HG02588 (cell line): ENCODE results near the gene PRXL2B.
"Not testable (repeated sequence)": the region's sequence is repeated elsewhere in the genome, so short reads cannot be mapped to it uniquely, and the experiment has no call there.

Source experiments
- ATAC-seq: cut with Tn5 transposase; IDR thresholded peaks from one replicate; pipeline ENCODE4 v1.9.1; 2021; ENCODE audit warnings: mild to moderate bottlenecking, moderate library complexity; ENCODE audit not compliant: unreplicated experiment

PRXL2B gene

DNA sequence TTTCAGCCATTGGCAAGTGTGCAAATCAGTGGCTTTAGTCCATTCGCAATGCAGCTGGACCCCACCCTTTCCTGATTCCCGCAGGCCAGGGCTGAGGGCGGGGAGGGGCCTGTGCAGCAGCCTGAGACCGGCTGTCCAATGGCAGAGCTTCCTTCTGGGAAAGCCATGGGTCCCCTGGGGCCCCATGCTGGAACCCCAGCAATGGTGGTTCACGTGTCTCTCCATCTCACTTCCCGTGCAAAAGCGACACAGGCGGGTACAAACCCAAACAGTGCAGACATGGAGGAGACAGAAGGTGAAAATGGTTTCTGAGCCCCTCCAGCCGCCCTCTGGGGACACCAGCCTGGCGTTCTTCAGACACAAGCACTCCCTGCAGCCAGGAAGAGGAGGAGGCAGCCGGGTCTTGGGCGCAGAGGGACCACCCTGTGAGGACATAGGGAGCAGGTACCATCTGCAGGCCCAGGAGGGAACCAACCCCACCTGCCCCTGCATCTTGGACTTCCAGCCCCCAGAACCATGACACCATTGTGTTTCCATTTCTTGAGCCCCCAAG is 36.2 kb upstream of the PRXL2B start:
- ATAC-seq: not testable (repeated sequence)

DNA sequence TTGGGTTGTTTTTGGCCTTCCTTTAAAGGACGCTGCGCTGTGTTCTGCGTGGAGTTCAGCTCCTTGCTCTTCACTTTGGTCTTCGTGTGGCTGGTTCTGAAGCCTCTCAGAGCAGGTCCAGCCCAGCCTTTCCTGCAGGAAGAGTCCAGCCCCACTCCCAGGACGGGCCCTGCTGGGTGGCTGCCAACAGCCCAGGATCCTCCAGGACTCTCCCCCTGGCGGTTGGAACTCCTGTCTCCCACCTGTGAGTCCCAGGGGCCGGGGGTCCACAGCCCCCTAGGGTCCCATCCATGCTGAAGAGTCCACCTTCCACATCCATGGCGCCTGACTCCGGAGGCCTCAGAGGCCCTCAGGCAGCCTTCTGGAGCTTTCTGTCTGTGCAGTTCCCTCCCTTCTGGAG is 35.0 kb upstream of the PRXL2B start:
- ATAC-seq: not testable (repeated sequence)

DNA sequence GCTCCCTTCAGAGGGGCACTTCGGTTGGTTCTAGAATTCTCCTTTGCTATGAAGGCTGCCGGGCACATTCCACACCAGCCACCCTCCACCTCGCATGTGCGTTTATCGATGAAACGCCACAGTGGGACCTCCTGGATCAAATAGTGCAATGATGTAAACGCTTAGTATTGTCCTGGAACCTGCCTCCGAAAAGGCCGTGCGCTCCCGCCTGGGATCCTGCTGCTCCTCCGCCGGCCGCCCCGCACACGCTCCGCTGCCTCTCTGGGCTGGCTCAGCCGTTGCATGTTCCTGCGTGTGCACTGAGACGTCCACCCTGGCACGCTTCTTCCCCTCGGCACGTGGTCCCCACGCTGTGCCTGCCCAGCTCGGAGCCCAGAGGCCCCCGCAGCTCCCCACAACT is 34.4 kb upstream of the PRXL2B start:
- no peak for ATAC-seq

DNA sequence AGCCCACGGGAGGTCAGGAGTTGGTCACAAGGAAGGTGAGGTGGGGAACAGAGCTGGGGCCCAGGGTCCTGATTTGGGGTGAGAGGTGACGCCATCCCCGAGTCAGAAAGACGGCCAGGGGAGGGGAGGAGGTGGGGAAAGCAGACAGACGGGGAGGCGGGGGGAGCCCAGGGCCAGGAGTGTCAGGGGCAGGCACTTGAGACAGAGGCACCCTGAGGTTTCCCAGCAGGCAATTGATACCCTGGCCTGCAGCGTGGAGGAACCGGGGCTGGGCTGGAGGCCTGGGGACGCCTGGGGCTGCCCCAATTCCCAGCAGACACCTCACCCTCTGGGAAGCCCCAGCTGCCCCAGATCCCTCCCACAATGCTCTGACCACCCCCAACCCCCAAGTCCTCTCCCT is 33.5 kb upstream of the PRXL2B start:
- ATAC-seq: not testable (repeated sequence)

DNA sequence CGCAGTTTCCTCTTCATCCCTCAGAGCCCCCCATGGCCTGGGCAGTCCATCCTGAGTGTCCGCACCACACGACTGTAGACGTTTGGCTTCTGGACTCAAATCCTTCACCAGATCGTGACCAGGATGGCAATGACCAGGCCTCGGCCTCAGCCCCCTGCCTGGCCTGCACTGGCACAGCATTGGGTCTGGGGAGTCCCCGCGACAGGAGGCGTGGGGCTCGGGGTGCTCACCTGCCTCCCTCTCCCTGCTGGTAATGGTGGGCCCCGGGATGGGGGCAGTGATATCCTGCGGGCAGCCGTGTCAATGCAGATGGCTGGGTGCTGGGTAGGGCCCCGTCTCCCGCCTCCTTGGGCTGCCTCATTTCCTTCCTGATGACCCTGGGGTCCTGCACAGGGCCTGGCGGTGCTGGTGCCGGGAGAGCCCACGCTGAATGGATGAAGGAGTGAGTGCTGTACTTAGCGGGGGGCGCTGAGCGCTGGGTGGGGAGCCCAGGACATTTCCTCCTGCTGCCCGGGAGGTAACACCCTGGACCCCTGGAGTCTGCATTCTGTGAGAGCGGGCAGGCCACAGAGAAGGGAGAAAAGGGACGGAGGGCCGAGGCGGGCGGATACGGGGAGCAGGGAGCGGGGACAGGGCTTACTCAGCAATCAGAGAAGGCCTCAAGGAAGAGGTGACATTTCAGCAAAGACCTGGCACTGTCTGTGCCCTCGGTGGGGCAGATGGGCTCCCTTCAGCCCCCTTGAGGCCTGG is 32.5 kb upstream of the PRXL2B start:
- ATAC-seq: no peak

DNA sequence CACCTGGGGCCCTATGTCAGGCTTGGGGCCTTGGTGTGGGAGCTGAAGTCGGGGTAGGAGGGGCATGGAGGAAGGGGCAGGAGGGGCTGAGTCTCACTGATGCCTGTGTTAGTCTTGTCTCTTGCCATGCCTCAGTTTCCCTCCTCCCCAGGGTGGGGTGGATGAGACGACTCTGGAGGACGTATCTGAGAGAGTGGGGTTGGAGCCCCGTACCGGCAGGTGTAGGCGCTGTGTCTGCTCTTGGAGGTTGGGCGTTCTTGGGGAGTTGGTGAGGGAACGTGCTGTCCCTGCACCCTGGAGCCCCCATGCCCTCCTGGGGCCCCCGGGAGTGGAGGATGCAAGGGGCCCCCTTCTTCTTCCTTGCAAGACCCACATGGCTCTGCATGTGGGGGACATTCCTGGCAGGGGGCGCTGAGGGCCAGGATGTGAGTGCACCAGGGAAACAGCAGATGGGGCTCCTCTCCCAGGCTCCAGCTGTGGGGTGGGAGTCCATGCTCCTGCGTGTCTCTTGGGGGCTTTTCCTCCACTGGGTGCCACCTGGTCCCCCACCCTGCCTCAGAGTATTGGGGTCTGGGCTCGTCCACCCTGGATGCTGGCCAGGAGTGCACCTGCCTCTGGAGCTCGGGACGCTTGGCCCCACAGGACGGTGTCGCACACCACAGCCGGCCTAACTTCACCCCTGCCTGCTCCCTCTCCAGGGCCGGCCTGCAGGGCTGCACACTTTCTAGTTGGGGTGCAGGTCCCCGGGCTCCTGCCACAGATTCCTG is 31.8 kb upstream of the PRXL2B start:
- no peak for ATAC-seq

DNA sequence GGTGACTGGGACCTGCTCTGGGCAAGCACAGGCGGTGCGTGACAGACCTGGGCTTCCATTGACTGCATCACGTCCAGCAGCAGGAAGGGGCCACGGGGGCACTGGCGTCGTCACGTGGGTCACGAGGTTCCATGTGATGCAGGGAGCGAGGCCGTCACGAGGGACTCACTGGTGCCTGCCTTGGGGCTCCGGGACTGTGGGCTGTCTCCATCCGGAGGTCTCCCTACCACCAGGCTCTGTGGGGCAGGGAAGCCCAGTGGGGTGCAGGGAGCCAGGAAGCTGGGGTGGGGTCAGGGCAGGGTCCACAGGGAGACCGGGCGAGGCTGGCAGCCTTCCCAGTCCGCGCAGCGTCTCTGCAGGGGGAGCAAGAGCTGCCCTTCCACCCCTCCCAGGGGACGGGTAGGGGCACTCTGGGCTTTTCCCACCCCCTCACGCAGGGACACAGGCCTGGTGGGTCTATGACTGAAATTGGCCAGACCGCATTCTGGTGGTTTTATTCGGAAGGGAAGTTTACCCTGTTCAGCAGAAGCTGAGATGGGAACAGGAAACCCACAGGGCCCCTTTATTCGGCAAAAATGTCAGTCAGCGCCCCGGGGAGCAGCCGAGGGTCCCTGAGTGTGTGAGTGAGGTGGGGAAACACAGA is 30.8 kb upstream of the PRXL2B start:
- ATAC-seq: peak; percentile 32

DNA sequence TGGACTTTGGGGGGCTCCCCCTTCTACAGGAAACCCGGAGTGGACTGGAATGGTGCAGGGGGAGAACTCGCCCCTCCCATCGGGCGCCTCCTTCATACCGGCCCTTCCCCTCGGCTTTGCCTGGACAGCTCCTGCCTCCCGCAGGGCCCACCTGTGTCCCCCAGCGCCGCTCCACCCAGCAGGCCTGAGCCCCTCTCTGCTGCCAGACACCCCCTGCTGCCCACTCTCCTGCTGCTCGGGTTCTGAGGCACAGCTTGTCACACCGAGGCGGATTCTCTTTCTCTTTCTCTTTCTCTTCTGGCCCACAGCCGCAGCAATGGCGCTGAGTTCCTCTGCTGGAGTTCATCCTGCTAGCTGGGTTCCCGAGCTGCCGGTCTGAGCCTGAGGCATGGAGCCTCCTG is 30.3 kb upstream of the PRXL2B start, which contains the start of gene TNFRSF14:
TNFRSF14 (plus strand) TSS at position 95 of the 401 bp plus-strand sequence; CDS start at position 389, 294 bp downstream.
- peak; percentile 31 for ATAC-seq

DNA sequence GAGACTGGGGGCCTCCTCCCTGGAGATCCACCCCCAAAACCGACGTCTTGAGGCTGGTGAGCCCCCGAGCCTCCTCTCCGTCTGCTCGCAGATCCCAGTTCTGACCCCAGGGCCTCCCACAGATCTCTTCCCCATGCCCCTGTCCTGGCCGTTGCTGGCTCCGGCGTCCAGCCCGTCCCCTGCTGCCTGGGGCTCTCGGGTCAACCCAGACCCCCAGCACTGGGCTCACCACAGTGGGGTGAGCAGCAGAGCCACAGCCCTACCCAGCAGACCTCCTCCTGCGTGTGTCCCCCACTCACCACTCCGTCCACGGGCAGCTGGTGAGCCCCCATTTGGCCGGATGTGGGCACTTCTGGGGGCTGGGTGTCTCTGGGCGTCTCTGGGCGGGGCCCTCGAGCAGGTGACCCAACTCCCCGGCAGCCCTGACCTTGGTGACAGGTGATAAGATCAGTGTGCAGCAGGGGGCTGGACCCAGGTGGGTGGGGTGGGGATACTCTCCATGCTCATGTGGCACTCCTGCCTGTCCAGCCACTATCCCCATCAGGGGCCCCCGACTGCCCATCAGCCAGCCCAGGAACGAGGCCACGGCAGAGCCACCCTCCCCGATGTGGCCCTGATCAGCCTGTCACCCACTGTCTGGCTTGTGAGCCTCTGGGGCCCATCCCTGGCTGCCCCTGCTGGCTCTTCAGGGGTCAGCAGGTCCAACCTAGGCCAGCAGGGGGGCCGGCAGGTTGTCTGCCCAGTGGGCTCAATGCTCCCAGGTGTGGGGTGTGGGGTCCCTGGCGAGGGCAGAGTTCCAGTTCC is 29.7 kb upstream of the PRXL2B start:
- peak; percentile 10 for ATAC-seq

DNA sequence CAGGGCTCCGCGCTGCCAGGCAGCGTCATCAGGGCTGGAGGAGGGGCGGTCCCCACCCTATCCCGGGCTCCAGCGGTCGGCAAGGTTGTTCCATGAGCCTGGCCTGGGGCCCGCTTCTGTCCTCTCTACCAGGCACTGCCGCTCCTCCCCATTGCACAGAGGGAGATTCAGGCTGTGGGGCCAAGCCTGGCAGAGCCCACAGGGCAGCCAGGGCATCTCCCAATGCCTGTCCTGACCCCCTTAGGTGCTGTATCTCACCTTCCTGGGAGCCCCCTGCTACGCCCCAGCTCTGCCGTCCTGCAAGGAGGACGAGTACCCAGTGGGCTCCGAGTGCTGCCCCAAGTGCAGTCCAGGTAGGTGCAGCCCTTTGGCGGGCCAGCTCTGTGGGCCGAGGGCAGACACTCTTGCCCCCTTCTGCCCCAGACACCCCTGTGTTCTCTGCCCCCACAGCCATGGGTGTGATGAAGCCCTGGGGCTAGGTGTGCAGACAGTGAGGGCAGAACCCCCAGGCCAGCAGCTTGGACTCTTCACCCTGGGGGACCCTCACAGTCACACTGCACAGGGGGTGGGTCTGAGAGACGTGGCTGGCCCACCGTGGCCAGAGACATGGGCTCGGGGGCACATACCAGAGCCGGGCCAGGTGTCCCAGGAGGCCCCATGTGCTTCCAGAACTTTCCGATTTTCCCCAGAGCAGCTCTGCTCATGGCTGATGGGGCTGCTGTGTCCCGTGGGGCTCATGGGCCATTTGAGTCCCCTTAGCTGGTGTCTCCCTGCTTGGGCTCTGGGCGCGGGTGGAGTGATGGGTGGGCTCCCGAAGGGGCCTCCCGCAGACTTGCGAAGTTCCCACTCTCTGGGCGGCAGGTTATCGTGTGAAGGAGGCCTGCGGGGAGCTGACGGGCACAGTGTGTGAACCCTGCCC is 28.8 kb upstream of the PRXL2B start:
- no peak for ATAC-seq

DNA sequence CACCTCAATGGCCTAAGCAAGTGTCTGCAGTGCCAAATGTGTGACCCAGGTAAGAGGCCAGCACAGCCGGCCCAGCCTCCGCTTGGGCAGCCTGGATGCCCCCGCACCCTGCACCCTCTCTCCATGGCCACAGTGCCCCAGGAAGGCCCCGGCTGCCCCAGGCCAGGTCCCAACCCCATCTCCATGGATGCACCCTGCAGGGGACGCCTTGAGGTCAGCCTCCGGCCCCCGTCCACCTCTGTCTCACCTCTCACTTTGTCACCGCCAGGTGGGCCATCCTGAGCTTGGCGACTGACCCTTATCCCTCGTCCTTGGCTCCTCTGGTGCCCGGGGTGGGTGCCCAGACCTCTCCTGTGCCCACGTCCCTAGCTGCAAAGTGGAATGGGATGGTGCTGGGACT is 28.2 kb upstream of the PRXL2B start:
- no peak for ATAC-seq

DNA sequence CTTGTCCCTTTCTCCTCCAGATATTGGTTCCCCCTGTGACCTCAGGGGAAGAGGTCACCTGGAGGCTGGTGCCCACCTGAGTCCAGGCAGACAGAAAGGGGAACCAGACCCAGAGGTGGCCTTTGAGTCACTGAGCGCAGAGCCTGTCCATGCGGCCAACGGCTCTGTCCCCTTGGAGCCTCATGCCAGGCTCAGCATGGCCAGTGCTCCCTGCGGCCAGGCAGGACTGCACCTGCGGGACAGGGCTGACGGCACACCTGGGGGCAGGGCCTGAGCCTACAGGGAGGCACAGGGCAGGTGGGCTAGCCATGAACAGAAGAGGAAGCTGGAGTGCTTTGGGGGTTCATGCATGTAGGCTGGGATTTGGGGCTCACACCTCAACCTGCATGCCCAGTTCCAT is 27.7 kb upstream of the PRXL2B start:
- no peak for ATAC-seq

DNA sequence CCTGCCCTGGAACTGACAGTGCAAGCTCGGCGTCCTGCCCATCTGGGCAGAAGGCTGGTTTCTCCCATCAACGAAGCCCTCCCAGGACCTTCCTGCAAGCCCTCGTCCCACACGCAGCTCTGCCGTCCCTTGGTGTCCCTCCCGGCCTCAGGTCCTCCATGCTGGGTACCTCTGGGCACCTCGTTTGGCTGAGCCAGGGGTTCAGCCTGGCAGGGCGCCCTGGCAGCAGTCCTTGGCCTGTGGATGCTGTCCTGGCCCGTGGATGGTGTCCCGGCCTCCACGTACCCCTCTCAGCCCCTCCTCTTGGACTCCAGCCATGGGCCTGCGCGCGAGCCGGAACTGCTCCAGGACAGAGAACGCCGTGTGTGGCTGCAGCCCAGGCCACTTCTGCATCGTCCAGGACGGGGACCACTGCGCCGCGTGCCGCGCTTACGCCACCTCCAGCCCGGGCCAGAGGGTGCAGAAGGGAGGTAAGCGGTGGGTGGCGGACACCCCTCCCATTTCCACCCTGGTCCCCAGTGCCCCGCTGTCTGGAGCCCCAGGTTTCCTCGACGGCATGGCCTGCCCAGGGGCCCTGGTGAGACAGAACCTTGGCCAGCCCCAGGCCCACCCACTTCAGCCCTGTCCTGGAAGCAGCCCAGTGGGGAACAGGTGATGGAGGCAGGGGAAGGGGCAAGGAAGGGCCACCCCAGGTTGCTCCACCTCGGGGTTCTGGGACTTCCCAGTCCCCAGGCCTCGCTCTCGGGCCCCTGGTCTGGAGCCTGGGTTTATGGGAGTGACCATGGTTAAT is 26.9 kb upstream of the PRXL2B start:
- no peak for ATAC-seq

DNA sequence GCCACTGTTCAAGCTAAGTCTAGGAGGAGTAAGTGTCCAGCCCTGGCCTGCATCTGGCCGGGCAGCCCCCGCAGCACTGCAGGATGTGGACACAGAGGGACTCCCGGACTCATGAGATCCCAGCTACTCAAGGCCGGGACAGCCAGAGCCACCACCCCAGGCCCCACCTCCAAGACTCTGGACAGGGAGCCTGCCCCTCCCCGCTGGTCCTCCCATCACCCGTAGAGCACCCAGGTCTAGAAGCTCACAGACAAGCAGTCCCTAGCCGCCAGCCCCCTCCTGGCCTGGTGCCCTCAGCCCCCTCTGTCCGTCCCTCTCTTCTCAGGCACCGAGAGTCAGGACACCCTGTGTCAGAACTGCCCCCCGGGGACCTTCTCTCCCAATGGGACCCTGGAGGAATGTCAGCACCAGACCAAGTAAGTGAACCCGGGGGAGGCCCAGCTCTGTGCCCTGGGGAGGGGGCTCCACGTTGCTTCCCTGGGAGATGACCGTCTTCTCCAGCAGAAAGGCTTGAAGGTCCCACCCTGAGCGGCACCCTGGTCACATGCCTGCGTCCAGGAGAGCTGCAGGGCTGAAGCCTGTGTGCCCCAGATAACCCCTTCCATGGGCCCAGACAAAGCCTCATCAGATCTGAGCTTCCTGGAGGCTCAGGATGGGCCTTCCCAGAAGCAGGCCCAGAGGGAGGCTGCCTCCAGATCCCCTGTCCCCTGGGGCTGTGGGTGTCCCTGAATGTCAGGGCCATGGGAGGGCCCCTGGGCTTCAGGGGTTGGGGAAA is 26.1 kb upstream of the PRXL2B start:
- ATAC-seq: no peak

DNA sequence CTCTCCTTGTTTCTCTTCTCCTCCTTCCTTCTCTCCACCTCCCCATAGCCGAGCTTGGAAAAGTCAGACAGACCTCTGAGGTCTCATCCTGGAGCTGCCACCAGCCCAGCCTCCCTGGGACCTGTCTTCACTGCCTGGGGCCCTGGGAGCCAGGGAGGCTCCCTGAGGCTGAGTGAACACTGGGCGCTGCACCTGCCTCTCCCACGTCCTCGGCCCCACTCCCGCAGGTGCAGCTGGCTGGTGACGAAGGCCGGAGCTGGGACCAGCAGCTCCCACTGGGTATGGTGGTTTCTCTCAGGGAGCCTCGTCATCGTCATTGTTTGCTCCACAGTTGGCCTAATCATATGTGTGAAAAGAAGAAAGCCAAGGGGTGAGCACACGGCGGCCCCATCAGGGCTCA is 25.1 kb upstream of the PRXL2B start:
- ATAC-seq: no peak

DNA sequence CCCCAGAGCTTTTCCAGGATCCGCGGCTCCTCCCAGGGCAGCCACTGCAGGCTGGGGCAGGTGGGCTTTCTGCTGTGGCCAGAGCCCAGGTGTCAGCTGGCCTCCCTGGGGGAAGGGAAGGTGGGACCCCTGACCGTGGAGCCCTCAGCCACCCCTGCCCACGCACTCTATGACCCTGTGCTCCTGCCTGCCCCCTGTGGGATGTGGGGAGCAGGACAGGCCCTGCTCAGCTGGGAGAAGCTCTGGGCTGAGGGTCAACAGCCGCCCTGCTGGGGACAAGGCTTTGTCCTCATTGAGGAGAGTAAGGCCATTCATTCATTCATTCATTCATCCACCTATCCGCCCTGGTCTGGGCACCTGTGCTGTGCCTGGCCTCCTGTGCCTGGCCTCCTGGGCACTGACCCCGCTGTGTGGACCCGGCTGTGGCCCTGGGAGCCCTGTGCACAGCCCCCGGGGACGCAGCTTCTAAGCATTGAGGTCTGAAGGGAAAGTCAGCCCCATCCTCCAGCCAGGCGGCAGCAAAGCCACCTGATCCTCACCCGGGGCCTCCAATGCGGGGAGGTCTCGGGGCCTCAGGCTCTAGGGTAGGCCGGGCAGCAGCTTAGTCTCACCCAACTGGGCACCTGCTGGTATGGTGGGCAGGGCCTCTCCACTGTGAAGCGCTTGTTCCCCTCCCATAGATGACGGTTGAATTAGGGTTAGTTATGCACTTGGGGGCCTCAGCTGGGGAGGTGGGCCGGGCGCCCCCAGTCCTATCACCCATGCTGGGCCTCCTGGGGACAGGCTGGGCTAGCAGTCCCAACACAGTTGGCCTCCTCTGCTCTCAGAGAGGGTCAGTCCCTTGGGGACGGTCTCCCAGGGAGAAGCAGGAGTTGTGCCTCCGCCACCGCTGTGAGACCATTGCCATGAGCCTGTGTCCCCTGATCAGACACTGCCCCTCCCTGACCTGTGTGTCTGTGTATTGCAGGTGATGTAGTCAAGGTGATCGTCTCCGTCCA is 24.4 kb upstream of the PRXL2B start:
- no peak for ATAC-seq

DNA sequence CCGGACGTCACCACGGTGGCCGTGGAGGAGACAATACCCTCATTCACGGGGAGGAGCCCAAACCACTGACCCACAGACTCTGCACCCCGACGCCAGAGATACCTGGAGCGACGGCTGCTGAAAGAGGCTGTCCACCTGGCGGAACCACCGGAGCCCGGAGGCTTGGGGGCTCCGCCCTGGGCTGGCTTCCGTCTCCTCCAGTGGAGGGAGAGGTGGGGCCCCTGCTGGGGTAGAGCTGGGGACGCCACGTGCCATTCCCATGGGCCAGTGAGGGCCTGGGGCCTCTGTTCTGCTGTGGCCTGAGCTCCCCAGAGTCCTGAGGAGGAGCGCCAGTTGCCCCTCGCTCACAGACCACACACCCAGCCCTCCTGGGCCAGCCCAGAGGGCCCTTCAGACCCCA is 23.4 kb upstream of the PRXL2B start:
- ATAC-seq: no peak
